Hepatocyte (in vitro differentiated cells): Measurements from ENCODE around the gene TLL2. TPM values are rescaled to one million over a fixed set of nuclear protein-coding genes. Genes with fewer than 3 reads are reported as not detected.

Experiments used
- DNase-seq: peaks from one replicate; pipeline ENCODE4 v3.0.0-alpha.2; 2016; ENCODE audit warnings: low spot score
- H2AFZ ChIP-seq: fragments of 200-600 bp; sonication (generic); 2 replicates; pipeline ENCODE4 v1.6.0; 2016; ENCODE audit warnings: antibody characterized with exemption, mild to moderate bottlenecking
- H3K27ac ChIP-seq: fragments of 200-600 bp; sonication (generic); 2 replicates; pipeline ENCODE4 v1.5.1; 2016; ENCODE audit warnings: mild to moderate bottlenecking
- H3K27me3 ChIP-seq: fragments of 200-600 bp; sonication (generic); 2 replicates; pipeline ENCODE4 v1.6.1; 2016
- H3K36me3 ChIP-seq: fragments of 200-600 bp; sonication (generic); replicated peaks from 2 replicates; pipeline ENCODE4 v1.5.1; 2016; ENCODE audit warnings: low read depth; ENCODE audit not compliant: insufficient read depth
- H3K4me1 ChIP-seq: fragments of 200-600 bp; sonication (generic); 2 replicates; pipeline ENCODE4 v1.5.1; 2016; ENCODE audit warnings: mild to moderate bottlenecking, moderate library complexity; ENCODE audit not compliant: insufficient read depth
- H3K4me2 ChIP-seq: fragments of 200-600 bp; sonication (generic); 2 replicates; pipeline ENCODE4 v1.6.0; 2016
- H3K4me3 ChIP-seq: fragments of 200-600 bp; sonication (generic); 2 replicates; pipeline ENCODE4 v1.5.1; 2016; ENCODE audit warnings: mild to moderate bottlenecking
- H3K79me2 ChIP-seq: fragments of 200-600 bp; sonication (generic); 2 replicates; pipeline ENCODE4 v1.6.0; 2017; ENCODE audit warnings: mild to moderate bottlenecking
- H3K9me2 ChIP-seq: fragments of 200-600 bp; sonication (generic); replicated peaks from 2 replicates; pipeline ENCODE4 v1.6.0; 2017; ENCODE audit warnings: mild to moderate bottlenecking; ENCODE audit not compliant: insufficient read depth
- H3K9me3 ChIP-seq: fragments of 200-600 bp; sonication (generic); 2 replicates; pipeline ENCODE4 v1.5.1; 2016; ENCODE audit warnings: low read depth, mild to moderate bottlenecking
- H4K20me1 ChIP-seq: fragments of 200-600 bp; sonication (generic); 2 replicates; pipeline ENCODE4 v1.6.0; 2016; ENCODE audit warnings: mild to moderate bottlenecking; ENCODE audit not compliant: insufficient read depth, poor library complexity, severe bottlenecking
- EZH2 ChIP-seq: fragments of 200-600 bp; sonication (generic); IDR thresholded peaks from 2 replicates; pipeline ENCODE4 v1.6.1; 2016; ENCODE audit warnings: antibody characterized with exemption, mild to moderate bottlenecking, borderline replicate concordance
- EZH2phosphoT487 ChIP-seq: fragments of 200-600 bp; sonication (generic); IDR thresholded peaks from one replicate; pipeline ENCODE4 v1.6.1; 2018; ENCODE audit warnings: antibody characterized with exemption, mild to moderate bottlenecking, low read depth, moderate library complexity; ENCODE audit not compliant: unreplicated experiment, severe bottlenecking
- WGBS: methylation state at CpG from one replicate; pipeline ENCODE4 v1.1.6; 2016; ENCODE audit warnings: low lambda C conversion rate; ENCODE audit errors: missing lambda C conversion rate; 5-methylcytosine and 5-hydroxymethylcytosine counted together
- polyA plus RNA-seq: library from polyadenylated mRNA; unstranded; fragments of >200 nt; fragmentation: Nextera tagmentation; extraction: Ambion mirVana; gene quantifications from 2 replicates; pipeline ENCODE4 v1.2.1, GENCODE V29; 2016
- total RNA-seq: library from RNA; depleted of rRNA; stranded (reverse); fragments of >200 nt; gene quantifications from 2 replicates; pipeline ENCODE4 v1.2.3, GENCODE V29; 2014
- TF ChIP-seq, protein P1 (sequence below): fragments of 200-600 bp; sonication (generic); IDR thresholded peaks from 2 replicates; pipeline ENCODE4 v1.5.1; 2016; ENCODE audit warnings: antibody characterized with exemption, mild to moderate bottlenecking; ENCODE audit not compliant: poor library complexity

TLL2 gene
- total and polyA plus RNA-seq, 2 experiments from 2014 or later, result 0.50 to 0.76 TPM

DNA sequence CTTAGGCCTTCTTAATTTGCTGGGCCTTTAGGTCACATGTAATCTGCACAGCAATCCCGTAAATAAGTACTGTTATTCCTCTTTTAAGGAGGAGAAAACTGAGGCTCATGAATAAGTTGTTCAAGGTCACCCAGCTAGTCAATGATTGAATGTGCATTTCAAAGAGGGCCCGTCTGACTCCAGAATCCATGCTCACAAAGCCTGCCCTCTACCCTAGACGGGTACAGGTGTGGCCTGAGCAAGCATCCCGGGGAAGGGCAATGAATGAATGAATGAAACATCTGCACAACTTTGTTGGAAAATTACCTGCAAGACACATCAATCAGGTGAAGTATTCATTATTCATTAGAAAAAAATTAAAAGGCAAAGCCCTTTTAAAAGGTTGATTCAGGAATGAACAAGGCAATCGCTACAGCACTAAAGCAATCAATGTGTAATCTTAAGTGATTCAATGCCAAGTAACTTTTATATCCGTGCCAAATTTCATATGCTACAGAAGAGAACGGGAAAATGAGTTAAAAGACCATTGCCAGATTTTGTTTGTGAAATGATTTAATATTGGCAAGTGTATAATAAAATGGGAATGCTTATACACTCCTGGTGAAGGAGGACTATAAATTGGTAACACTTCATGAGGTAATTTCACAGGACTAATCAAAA is 61.1 kb downstream of the TLL2 start:
- Histone ChIP-seq H3K4me3 (no peak overlapping the region), H3K4me2 (no peak overlapping the region), H3K9me2 (no peaks in the 10 kb centered on the region), H3K27me3 (peaks cover 4% of the 10 kb centered on the region), H3K79me2 (no peaks in the 10 kb centered on the region), H2AFZ (no peak overlapping the region), H3K36me3 (no peaks in the 10 kb centered on the region), H3K9me3 (no peaks in the 10 kb centered on the region), H3K4me1 (no peaks in the 10 kb centered on the region), H3K27ac (no peak overlapping the region), H4K20me1 (no peaks in the 10 kb centered on the region)
- TF ChIP-seq EZH2phosphoT487, result no peak
- DNase-seq, result no peak
- 79% methylated on average over 7 of the region's 7 CpGs for WGBS

DNA sequence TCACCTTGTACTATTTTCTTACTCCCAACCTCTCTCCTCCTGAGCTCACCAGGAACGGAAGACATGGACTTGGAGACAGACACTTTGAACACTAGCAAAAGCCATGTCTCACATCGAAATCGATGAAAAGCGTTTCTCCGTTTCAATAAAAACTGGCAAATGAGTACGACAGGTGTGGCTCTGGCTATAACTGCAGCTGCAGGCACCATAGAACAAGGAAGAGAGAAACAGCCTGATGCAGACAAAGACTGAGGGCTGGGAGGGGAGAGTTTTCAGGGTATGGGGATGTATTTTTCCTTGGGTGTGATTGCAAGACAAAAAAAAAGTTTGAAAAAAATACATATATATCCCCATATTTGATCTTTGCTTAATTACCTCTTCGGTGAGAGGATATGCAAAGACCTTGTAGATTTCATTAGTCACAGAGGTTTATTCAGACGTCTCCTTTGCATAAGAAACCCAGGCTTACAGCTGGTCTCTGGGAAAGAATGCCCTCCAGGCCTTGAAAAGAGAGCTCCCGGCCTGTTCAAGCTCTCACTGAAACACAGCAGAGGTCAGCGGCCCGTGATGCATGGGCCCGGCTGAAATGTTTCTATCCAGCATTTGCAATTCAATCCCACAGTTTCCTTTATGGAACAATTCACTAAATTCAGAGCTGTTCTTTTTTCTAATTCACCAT is 63.1 kb downstream of the TLL2 start:
- Histone ChIP-seq H3K36me3 (no peaks in the 10 kb centered on the region), H3K4me3 (no peak overlapping the region), H3K9me3 (no peaks in the 10 kb centered on the region), H3K4me2 (no peak overlapping the region), H3K27ac (no peak overlapping the region), H3K27me3 (peaks cover 4% of the 10 kb centered on the region), H3K4me1 (no peaks in the 10 kb centered on the region), H3K9me2 (no peaks in the 10 kb centered on the region), H3K79me2 (no peaks in the 10 kb centered on the region), H2AFZ (no peak overlapping the region), H4K20me1 (no peaks in the 10 kb centered on the region)
- TF ChIP-seq EZH2phosphoT487, result no peak
- TF ChIP-seq EZH2, result no peak
- TF ChIP-seq, protein P1, sequence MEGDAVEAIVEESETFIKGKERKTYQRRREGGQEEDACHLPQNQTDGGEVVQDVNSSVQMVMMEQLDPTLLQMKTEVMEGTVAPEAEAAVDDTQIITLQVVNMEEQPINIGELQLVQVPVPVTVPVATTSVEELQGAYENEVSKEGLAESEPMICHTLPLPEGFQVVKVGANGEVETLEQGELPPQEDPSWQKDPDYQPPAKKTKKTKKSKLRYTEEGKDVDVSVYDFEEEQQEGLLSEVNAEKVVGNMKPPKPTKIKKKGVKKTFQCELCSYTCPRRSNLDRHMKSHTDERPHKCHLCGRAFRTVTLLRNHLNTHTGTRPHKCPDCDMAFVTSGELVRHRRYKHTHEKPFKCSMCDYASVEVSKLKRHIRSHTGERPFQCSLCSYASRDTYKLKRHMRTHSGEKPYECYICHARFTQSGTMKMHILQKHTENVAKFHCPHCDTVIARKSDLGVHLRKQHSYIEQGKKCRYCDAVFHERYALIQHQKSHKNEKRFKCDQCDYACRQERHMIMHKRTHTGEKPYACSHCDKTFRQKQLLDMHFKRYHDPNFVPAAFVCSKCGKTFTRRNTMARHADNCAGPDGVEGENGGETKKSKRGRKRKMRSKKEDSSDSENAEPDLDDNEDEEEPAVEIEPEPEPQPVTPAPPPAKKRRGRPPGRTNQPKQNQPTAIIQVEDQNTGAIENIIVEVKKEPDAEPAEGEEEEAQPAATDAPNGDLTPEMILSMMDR, result no peak
- no peak for DNase-seq
- WGBS, result 52% methylated on average over 12 of the region's 12 CpGs

DNA sequence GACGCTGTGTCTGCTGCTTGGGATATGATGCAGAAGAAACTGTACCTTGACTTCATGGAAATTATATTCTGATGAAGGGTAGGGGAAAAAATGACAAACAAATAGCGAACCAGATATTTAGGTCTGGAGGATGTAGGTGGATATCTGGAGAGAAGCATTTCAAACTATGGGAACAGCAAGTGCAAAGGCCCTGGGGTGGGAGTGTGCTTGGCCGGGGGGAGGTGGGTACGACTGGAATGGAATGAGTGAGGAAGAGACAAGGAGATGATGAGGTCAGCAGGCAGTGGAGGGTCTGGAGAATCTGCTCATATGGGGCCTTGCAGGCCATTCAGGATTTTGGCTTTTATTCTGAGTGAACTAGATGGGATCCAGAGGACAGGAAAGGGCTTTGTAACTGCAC is 65.2 kb downstream of the TLL2 start:
- no peaks in the 10 kb centered on the region for H3K9me2 ChIP-seq
- H3K27ac ChIP-seq, result no peak overlapping the region
- TF ChIP-seq EZH2 (no peak), EZH2phosphoT487 (no peak)
- TF ChIP-seq, protein P1, result no peak
- no peak overlapping the region for H3K4me2 ChIP-seq
- no peaks in the 10 kb centered on the region for H3K9me3 ChIP-seq
- no peaks in the 10 kb centered on the region for H3K79me2 ChIP-seq
- H3K4me1 ChIP-seq, result no peaks in the 10 kb centered on the region
- peaks cover 4% of the 10 kb centered on the region for H3K27me3 ChIP-seq
- 69% methylated on average over 4 of the region's 4 CpGs for WGBS
- H3K36me3 ChIP-seq, result no peaks in the 10 kb centered on the region
- DNase-seq, result no peak
- H3K4me3 ChIP-seq, result no peak overlapping the region
- no peaks in the 10 kb centered on the region for H4K20me1 ChIP-seq
- H2AFZ ChIP-seq, result no peak overlapping the region

DNA sequence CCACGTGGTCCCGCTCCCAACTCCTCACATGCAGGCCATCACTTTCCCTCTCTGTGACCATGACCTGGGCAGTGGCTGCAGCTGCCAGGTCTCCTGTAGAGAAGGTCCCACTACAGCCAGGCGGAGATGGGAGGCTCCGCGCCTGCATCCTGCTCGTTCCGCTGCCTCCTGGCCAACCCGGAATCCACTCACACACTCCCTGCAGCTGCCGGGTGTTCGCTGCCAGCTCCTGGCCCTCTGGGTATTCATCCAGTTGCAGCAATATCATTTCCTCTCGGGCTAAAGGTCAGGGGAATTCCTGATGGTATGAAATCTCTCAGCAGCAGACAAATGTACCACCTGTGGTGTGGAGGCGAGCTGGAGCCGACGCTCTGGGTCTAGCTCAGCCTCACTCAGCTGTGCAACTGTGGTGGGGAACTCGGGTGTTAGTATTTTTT is 65.7 kb downstream of the TLL2 start:
- H2AFZ ChIP-seq, result no peak overlapping the region
- no peak overlapping the region for H3K27ac ChIP-seq
- no peaks in the 10 kb centered on the region for H3K36me3 ChIP-seq
- no peak overlapping the region for H3K4me2 ChIP-seq
- no peaks in the 10 kb centered on the region for H3K4me1 ChIP-seq
- no peaks in the 10 kb centered on the region for H3K9me3 ChIP-seq
- no peaks in the 10 kb centered on the region for H3K79me2 ChIP-seq
- H3K4me3 ChIP-seq, result no peak overlapping the region
- 93% methylated on average over 15 of the region's 15 CpGs for WGBS
- TF ChIP-seq, protein P1, result no peak
- TF ChIP-seq EZH2, result no peak
- peaks cover 4% of the 10 kb centered on the region for H3K27me3 ChIP-seq
- no peaks in the 10 kb centered on the region for H3K9me2 ChIP-seq
- H4K20me1 ChIP-seq, result no peaks in the 10 kb centered on the region
- no peak for DNase-seq
